ENCODE results near the gene DNMT1.
"Not testable (repeated sequence)": the region's sequence is repeated elsewhere in the genome, so short reads cannot be mapped to it uniquely, and the experiment has no call there.

DNMT1 gene

GRCh38 chr19:10182076-10182475, 12.7 kb downstream of the DNMT1 start:
- no peak for DNase-seq

- no peak for DNase-seq
Measured at GRCh38 chr19:10180459-10180858, 14.3 kb downstream of the DNMT1 start.

GRCh38 chr19:10180024-10180423, 14.7 kb downstream of the DNMT1 start:
- DNase-seq: not testable (repeated sequence)

- no peak for DNase-seq
Measured at GRCh38 chr19:10173527-10173926, 21.2 kb downstream of the DNMT1 start.

- no peak for DNase-seq
Measured at GRCh38 chr19:10168386-10168948, 26.3 kb downstream of the DNMT1 start.

GRCh38 chr19:10167459-10167858, 27.3 kb downstream of the DNMT1 start:
- DNase-seq: no peak

GRCh38 chr19:10166501-10166900, 28.3 kb downstream of the DNMT1 start:
- not testable (repeated sequence) for DNase-seq

GRCh38 chr19:10166046-10166445, 28.7 kb downstream of the DNMT1 start:
- no peak for DNase-seq

GRCh38 chr19:10163536-10163935, 31.2 kb downstream of the DNMT1 start:
- no peak for DNase-seq

GRCh38 chr19:10159610-10160009, 35.1 kb downstream of the DNMT1 start:
- DNase-seq: no peak

GRCh38 chr19:10158485-10158884, 36.3 kb downstream of the DNMT1 start:
- no peak for DNase-seq

GRCh38 chr19:10158071-10158470, 36.7 kb downstream of the DNMT1 start:
- DNase-seq: no peak

- DNase-seq: no peak
Measured at GRCh38 chr19:10155839-10156238, 38.9 kb downstream of the DNMT1 start.

- no peak for DNase-seq
Measured at GRCh38 chr19:10152100-10152499, 42.7 kb downstream of the DNMT1 start.

- no peak for DNase-seq
Measured at GRCh38 chr19:10151521-10151920, 43.2 kb downstream of the DNMT1 start.

GRCh38 chr19:10149427-10149826, 45.3 kb downstream of the DNMT1 start:
- DNase-seq: no peak

GRCh38 chr19:10146142-10146541, 48.6 kb downstream of the DNMT1 start:
- no peak for DNase-seq

GRCh38 chr19:10145031-10145430, 49.7 kb downstream of the DNMT1 start:
- DNase-seq: no peak

- DNase-seq: no peak
Measured at GRCh38 chr19:10144361-10144760, 50.4 kb downstream of the DNMT1 start.

GRCh38 chr19:10143681-10144080, 51.1 kb downstream of the DNMT1 start:
- DNase-seq: no peak

GRCh38 chr19:10142701-10143375, 51.9 kb downstream of the DNMT1 start:
- peak in 2 of 4 experiments; percentile 32 to 43 for DNase-seq

GRCh38 chr19:10141973-10142372, 52.8 kb downstream of the DNMT1 start:
- DNase-seq: no peak

GRCh38 chr19:10141479-10141878, 53.3 kb downstream of the DNMT1 start:
- DNase-seq: no peak

GRCh38 chr19:10139952-10140351, 54.8 kb downstream of the DNMT1 start:
- no peak for DNase-seq

All from activated naive CD4-positive, alpha-beta T cell (primary cell).